DND-41 (cell line): ENCODE measurements around the gene MYO1C.
A peak's percentile ranks its signal among the peaks of the same experiment; 100 is the strongest.

Experiments
- ATAC-seq: fragments of 200-7000 bp; cut with Tn5 transposase; 3 replicates; pipeline ENCODE4 v1.9.1; 2021; ENCODE audit warnings: low read depth; ENCODE audit not compliant: insufficient read depth
- DNase-seq: peaks from one replicate; pipeline ENCODE4 v3.0.0-alpha.2; 2020
- H2AFZ ChIP-seq: 2 replicates; pipeline ENCODE4 v1.6.0; 2012; ENCODE audit warnings: low read depth, low read length
- H3K27ac ChIP-seq: 2 replicates; pipeline ENCODE4 v1.5.1; 2012; ENCODE audit warnings: low read length, inconsistent platforms
- H3K27me3 ChIP-seq: fragments of 200-600 bp; sonication (generic); 2 replicates; pipeline ENCODE4 v1.6.0; 2012; ENCODE audit warnings: low read length, mild to moderate bottlenecking, inconsistent platforms; ENCODE audit not compliant: insufficient read depth, poor library complexity
- H3K36me3 ChIP-seq: 2 replicates; pipeline ENCODE4 v1.5.1; 2012; ENCODE audit warnings: low read length, inconsistent platforms; ENCODE audit not compliant: insufficient read depth
- H3K4me1 ChIP-seq: 2 replicates; pipeline ENCODE4 v1.5.1; 2012; ENCODE audit warnings: mild to moderate bottlenecking, low read length; ENCODE audit not compliant: insufficient read depth
- H3K4me2 ChIP-seq: 2 replicates; pipeline ENCODE4 v1.6.0; 2012; ENCODE audit warnings: mild to moderate bottlenecking, moderate library complexity, low read length, inconsistent platforms; ENCODE audit not compliant: insufficient read depth
- H3K4me3 ChIP-seq, 2 experiments: fragments of 200-600 bp in 1 of 2; shearing (Covaris generic) in 1 of 2; 2 replicates each; pipeline ENCODE4 v1.5.1; 2012 to 2016; ENCODE audit warnings: inconsistent platforms in 2 of 2, low read length in 2 of 2, mild to moderate bottlenecking in 2 of 2, low read depth in 1 of 2, moderate library complexity in 1 of 2
- H3K79me2 ChIP-seq: 2 replicates; pipeline ENCODE4 v1.6.0; 2012; ENCODE audit warnings: low read length, inconsistent platforms; ENCODE audit not compliant: insufficient read depth
- H3K9ac ChIP-seq: 2 replicates; pipeline ENCODE4 v1.6.0; 2012; ENCODE audit warnings: low read depth, mild to moderate bottlenecking, inconsistent platforms, low read length, moderate library complexity
- H3K9me3 ChIP-seq: 2 replicates; pipeline ENCODE4 v1.5.1; 2012; ENCODE audit warnings: low read length, moderate library complexity, mild to moderate bottlenecking, inconsistent platforms; ENCODE audit not compliant: insufficient read depth, severe bottlenecking
- H4K20me1 ChIP-seq: 2 replicates; pipeline ENCODE4 v1.6.0; 2012; ENCODE audit warnings: low read length; ENCODE audit not compliant: insufficient read depth
- CTCF ChIP-seq: IDR thresholded peaks from 2 replicates; pipeline ENCODE4 v1.5.1; 2012; ENCODE audit warnings: borderline replicate concordance, low read length, moderate library complexity, mild to moderate bottlenecking; ENCODE audit not compliant: poor library complexity, severe bottlenecking; ENCODE audit errors: extremely low read depth
- EZH2 ChIP-seq: IDR thresholded peaks from 3 replicates; pipeline ENCODE4 v1.6.1; 2012; ENCODE audit warnings: borderline replicate concordance, low read depth, mild to moderate bottlenecking, moderate library complexity, low read length, inconsistent platforms; ENCODE audit not compliant: severe bottlenecking

The MYO1C gene

GRCh38 chr17:1519678-1520077 lies 27.2 kb upstream of the MYO1C start:
- Histone ChIP-seq H3K4me2 (no peak overlapping the region), H3K9me3 (no peaks in the 10 kb centered on the region), H3K27ac (no peak overlapping the region), H3K79me2 (peaks cover 36% of the 10 kb centered on the region), H4K20me1 (peaks cover 5% of the 10 kb centered on the region), H3K36me3 (peaks cover 48% of the 10 kb centered on the region), H3K4me3 (no peak overlapping the region), H2AFZ (no peak overlapping the region), H3K9ac (no peak overlapping the region), H3K4me1 (peaks cover 27% of the 10 kb centered on the region), H3K27me3 (no peaks in the 10 kb centered on the region)
- ATAC-seq (no peak), DNase-seq (no peak)
- TF ChIP-seq CTCF (no peak), EZH2 (no peak)

- H3K9me3 ChIP-seq: no peaks in the 10 kb centered on the region
- 0 out of 2 replicates have a peak overlapping the region, but pooled peaks have one; percentile 1 for H3K27ac ChIP-seq
- no peak overlapping the region for H2AFZ ChIP-seq
- H4K20me1 ChIP-seq: peaks cover 10% of the 10 kb centered on the region
- H3K4me3 ChIP-seq: no peak overlapping the region
- H3K4me2 ChIP-seq: peak overlapping the region; percentile 62
- H3K79me2 ChIP-seq: peaks cover 47% of the 10 kb centered on the region
- no peak for ATAC-seq
- H3K4me1 ChIP-seq: peaks cover 32% of the 10 kb centered on the region
- TF ChIP-seq CTCF: no peak
- no peak for TF ChIP-seq EZH2
- no peak for DNase-seq
- H3K27me3 ChIP-seq: no peaks in the 10 kb centered on the region
- peaks cover 58% of the 10 kb centered on the region for H3K36me3 ChIP-seq
- no peak overlapping the region for H3K9ac ChIP-seq
Measured at GRCh38 chr17:1518410-1518809, 25.9 kb upstream of the MYO1C start.

- H3K4me3 ChIP-seq: peak within 1 kb of the TSS; percentile 85 to 99
- no peaks in the 10 kb centered on the region for H3K27me3 ChIP-seq
- H3K27ac ChIP-seq: peak within 1 kb of the TSS; percentile 92
- peaks cover 12% of the 10 kb centered on the region for H4K20me1 ChIP-seq
- peak within 1 kb of the TSS; percentile 76 for H3K4me2 ChIP-seq
- peaks cover 51% of the 10 kb centered on the region for H3K79me2 ChIP-seq
- H3K4me1 ChIP-seq: peaks cover 32% of the 10 kb centered on the region
- ATAC-seq (peak; percentile 95), DNase-seq (peak; percentile 98)
- TF ChIP-seq CTCF (no peak), EZH2 (no peak)
- no peaks in the 10 kb centered on the region for H3K9me3 ChIP-seq
- H2AFZ ChIP-seq: peak within 1 kb of the TSS; percentile 98
- peaks cover 60% of the 10 kb centered on the region for H3K36me3 ChIP-seq
- H3K9ac ChIP-seq: peak within 1 kb of the TSS; percentile 89
Measured at GRCh38 chr17:1516388-1517161, 24.1 kb upstream of the MYO1C start, which contains the start of gene INPP5K. TSS of gene INPP5K (minus strand) at chr17:1516612. CDS start at chr17:1516499, 113 bp downstream.
